ENCODE results near the gene RUNX1.

Gene RUNX1

GRCh38 chr21:34836933-34837505 lies 212.1 kb downstream of the RUNX1 start:
- no peak for TF ChIP-seq CTCF (IDR thresholded peaks at IDR 0.05; ENCODE audit: extremely low read depth, insufficient read depth, missing control alignments)
- no peak for DNase-seq (ENCODE audit: low spot score)

GRCh38 chr21:34836103-34836932 lies 212.8 kb downstream of the RUNX1 start:
- in situ Hi-C loops (cut with MboI; ENCODE audit: low pct_unique_long_range_greater_than_20kb, low sequenced_read_pairs, unreplicated experiment), result no loop called here
- no peak for DNase-seq (ENCODE audit: low spot score)
- no peak for TF ChIP-seq CTCF (IDR thresholded peaks at IDR 0.05; ENCODE audit: extremely low read depth, insufficient read depth, missing control alignments)

More at GRCh38 chr21:34836933-34837505, 212.1 kb downstream of the RUNX1 start:
- in situ Hi-C loops (cut with MboI; ENCODE audit: low pct_unique_long_range_greater_than_20kb, low sequenced_read_pairs, unreplicated experiment), result no loop called here

DNA sequence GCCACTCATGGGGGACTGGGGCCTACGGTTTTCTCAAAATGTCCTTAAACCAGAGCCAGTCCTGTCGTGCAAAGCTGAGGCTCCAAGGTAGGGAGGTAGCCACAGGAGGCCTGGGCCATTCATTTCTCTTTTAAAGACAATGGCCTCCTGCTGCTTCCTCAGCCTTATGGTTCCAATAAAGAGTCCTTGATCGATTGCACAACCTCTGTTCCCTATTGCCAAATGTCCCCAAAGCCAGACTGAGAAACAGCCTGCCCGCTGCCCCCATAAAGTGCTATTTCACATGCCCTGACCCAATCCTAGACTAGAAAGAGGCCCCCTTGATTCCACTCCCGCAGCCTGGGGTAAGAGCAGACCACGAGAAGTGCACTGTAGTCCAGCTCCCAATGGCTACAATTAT lies 213.6 kb downstream of the RUNX1 start:
- in situ Hi-C loops (cut with MboI; ENCODE audit: low pct_unique_long_range_greater_than_20kb, low sequenced_read_pairs, unreplicated experiment), result no loop called here
- no peak for DNase-seq (ENCODE audit: low spot score)
- no peak for TF ChIP-seq CTCF (IDR thresholded peaks at IDR 0.05; ENCODE audit: extremely low read depth, insufficient read depth, missing control alignments)

GRCh38 chr21:34834852-34835501 lies 214.1 kb downstream of the RUNX1 start:
- TF ChIP-seq CTCF (IDR thresholded peaks at IDR 0.05; ENCODE audit: extremely low read depth, insufficient read depth, missing control alignments), result no peak
- no peak for DNase-seq (ENCODE audit: low spot score)
- in situ Hi-C loops (cut with MboI; ENCODE audit: low pct_unique_long_range_greater_than_20kb, low sequenced_read_pairs, unreplicated experiment), result no loop called here

DNA sequence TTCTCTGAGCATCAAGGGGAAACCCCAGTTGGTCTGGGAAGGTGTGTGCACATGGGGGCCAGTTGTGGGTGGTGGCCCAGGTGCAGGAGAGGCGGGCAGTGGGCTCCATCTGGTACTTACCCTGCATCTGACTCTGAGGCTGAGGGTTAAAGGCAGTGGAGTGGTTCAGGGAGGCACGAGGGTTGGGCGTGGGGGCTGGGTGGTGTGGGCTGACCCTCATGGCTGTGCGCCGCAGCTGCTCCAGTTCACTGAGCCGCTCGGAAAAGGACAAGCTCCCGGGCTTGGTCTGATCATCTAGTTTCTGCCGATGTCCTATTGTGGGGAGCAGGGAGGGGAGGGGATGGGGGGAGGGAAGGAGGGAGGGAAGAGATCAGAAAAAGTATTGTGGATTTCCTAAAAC lies 214.8 kb downstream of the RUNX1 start:
- in situ Hi-C loops (cut with MboI; ENCODE audit: low pct_unique_long_range_greater_than_20kb, low sequenced_read_pairs, unreplicated experiment), result no loop called here
- no peak for TF ChIP-seq CTCF (IDR thresholded peaks at IDR 0.05; ENCODE audit: extremely low read depth, insufficient read depth, missing control alignments)
- DNase-seq (ENCODE audit: low spot score), result no peak

DNA sequence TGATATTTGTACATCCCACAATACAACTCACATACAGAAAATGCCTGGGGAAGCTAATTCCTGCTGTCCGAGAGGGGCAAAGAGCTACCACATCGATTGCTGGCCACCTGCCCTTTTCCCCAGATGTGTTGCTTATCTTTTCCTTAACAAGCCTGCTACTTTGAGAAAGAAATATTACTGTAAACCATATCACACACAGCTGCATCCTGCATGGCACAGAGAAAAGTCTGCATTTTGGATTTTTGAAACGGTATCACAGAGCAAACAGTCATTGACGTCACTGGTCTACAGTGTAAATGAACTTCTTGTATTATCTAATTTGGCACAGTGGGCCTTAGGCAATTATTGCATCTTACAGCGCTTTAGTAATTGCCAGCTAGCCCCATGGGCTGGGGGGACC lies 215.6 kb downstream of the RUNX1 start:
- in situ Hi-C loops (cut with MboI; ENCODE audit: low pct_unique_long_range_greater_than_20kb, low sequenced_read_pairs, unreplicated experiment), result no loop called here
- no peak for DNase-seq (ENCODE audit: low spot score)
- TF ChIP-seq CTCF (IDR thresholded peaks at IDR 0.05; ENCODE audit: extremely low read depth, insufficient read depth, missing control alignments), result no peak
